Measurements from ENCODE around the gene EXT2. TPM values are rescaled to one million over a fixed set of nuclear protein-coding genes. Genes with fewer than 3 reads are reported as not detected.

Gene EXT2
- total and polyA plus RNA-seq, 2 of the 13 experiments (the other 11 are each of a cell fraction or from before 2014, with no cell fraction given) = 61.5 to 68.7 TPM

DNA sequence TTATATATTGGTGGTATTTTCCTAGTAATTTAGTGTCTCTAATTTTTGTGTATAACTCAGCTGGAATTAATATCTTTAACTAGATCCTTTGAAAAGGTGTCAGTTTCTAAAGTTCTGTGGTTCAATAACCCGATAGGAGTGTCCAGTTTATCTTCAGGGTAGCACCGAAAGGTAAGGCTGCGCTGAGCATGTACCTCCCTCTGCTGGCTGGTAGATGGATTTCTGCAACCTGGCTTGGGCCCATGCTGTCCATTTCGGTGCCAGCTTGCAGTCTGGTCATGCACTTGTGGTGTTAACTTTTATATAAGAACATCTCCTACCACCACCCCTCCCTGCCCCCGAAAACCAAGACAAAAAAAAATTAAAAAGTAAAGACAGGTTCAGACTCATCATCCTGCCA is 24.7 kb downstream of the EXT2 start:
- no TSS peak for BruUV-seq (replicated peaks)
- H3K27me3 ChIP-seq (ENCODE audit: control insufficient read depth in 1 of 2, insufficient read depth in 2 of 2, low read length in 2 of 2) = no peaks in the 10 kb centered on the region
- ATAC-seq = peak; percentile 77
- H3K4me2 ChIP-seq (ENCODE audit: low read depth, low read length) = no peak overlapping the region
- POLR2A ChIA-PET = no interaction called here
- H3K9me3 ChIP-seq (ENCODE audit: low read length) = no peaks in the 10 kb centered on the region
- H4K20me1 ChIP-seq (ENCODE audit: insufficient read depth, low read length) = no peaks in the 10 kb centered on the region
- H3K79me2 ChIP-seq (ENCODE audit: insufficient read depth, low read length) = no peaks in the 10 kb centered on the region
- H3K4me3 ChIP-seq (replicated peaks in 1 of 3; ENCODE audit: insufficient read depth in 1 of 3, low read depth in 2 of 3, low read length in 3 of 3) = no peak overlapping the region
- intact Hi-C loops (cut with micrococcal nuclease; ENCODE audit: unreplicated experiment) = no loop called here
- DNase-seq (ENCODE audit: low spot score) = no peak
- H3K9ac ChIP-seq (ENCODE audit: insufficient read depth, low read depth, low read length) = no peak overlapping the region
- 88% methylated on average over 5 of the region's 5 CpGs for WGBS (ENCODE audit: low lambda C conversion rate)
- H3K27ac ChIP-seq (ENCODE audit: extremely low read length, insufficient read depth, low read length) = no peak overlapping the region
- no peak for FAIRE-seq
- in situ Hi-C loops (cut with HindIII; ENCODE audit: extremely low pct_ligation_motif_present, low pct_unique_long_range_greater_than_20kb) = no loop called here
- H2AFZ ChIP-seq (ENCODE audit: low read length) = no peak overlapping the region
- peaks cover 4 to 32% of the 10 kb centered on the region in 2 experiments for H3K36me3 ChIP-seq (replicated peaks in 1 of 2; ENCODE audit: control insufficient read depth in 1 of 2, insufficient read depth in 2 of 2, low read length in 2 of 2)
- no peaks in the 10 kb centered on the region for H3K4me1 ChIP-seq (ENCODE audit: insufficient read depth, low read length)
- CTCF ChIA-PET (ENCODE audit: low intra/inter-chr PET ratio, low total read pairs) = interaction anchor here (1.2 to 1.7 kb wide), 2 partner anchors 10 to 25 kb away, joined by 3 to 7 read pairs; partner anchors contain the start of gene EXT2
- no peak for TF ChIP-seq ZNF20 (CRISPR knock-in tag; IDR thresholded peaks at IDR 0.05)
- TF ChIP-seq, protein P1, sequence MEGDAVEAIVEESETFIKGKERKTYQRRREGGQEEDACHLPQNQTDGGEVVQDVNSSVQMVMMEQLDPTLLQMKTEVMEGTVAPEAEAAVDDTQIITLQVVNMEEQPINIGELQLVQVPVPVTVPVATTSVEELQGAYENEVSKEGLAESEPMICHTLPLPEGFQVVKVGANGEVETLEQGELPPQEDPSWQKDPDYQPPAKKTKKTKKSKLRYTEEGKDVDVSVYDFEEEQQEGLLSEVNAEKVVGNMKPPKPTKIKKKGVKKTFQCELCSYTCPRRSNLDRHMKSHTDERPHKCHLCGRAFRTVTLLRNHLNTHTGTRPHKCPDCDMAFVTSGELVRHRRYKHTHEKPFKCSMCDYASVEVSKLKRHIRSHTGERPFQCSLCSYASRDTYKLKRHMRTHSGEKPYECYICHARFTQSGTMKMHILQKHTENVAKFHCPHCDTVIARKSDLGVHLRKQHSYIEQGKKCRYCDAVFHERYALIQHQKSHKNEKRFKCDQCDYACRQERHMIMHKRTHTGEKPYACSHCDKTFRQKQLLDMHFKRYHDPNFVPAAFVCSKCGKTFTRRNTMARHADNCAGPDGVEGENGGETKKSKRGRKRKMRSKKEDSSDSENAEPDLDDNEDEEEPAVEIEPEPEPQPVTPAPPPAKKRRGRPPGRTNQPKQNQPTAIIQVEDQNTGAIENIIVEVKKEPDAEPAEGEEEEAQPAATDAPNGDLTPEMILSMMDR (CRISPR knock-in tag; IDR thresholded peaks at IDR 0.05) = 0 out of 2 replicates have a peak, but pooled peaks have one; percentile 27

GRCh38 chr11:44125598-44125997 is 30.1 kb downstream of the EXT2 start:
- intact Hi-C loops (cut with micrococcal nuclease; ENCODE audit: unreplicated experiment) = no loop called here
- no peaks in the 10 kb centered on the region for H3K9me3 ChIP-seq (ENCODE audit: low read length)
- H3K36me3 ChIP-seq (replicated peaks in 1 of 2; ENCODE audit: control insufficient read depth in 1 of 2, insufficient read depth in 2 of 2, low read length in 2 of 2) = peaks cover 8 to 59% of the 10 kb centered on the region in 2 experiments
- WGBS (ENCODE audit: low lambda C conversion rate) = 91% methylated on average over 4 of the region's 4 CpGs
- DNase-seq (ENCODE audit: low spot score) (no peak), ATAC-seq (no peak), FAIRE-seq (no peak)
- CTCF ChIA-PET (ENCODE audit: low intra/inter-chr PET ratio, low total read pairs) = no interaction called here
- H3K4me2 ChIP-seq (ENCODE audit: low read depth, low read length) = no peak overlapping the region
- no peaks in the 10 kb centered on the region for H3K79me2 ChIP-seq (ENCODE audit: insufficient read depth, low read length)
- TF ChIP-seq ZNF552 (CRISPR knock-in tag; IDR thresholded peaks at IDR 0.05; ENCODE audit: borderline replicate concordance) = no peak
- TF ChIP-seq SNAPC2 (CRISPR knock-in tag; IDR thresholded peaks at IDR 0.05) = no peak
- TF ChIP-seq CAMTA2 (CRISPR knock-in tag; IDR thresholded peaks at IDR 0.05; ENCODE audit: borderline replicate concordance) = no peak
- TF ChIP-seq RBFOX2 (IDR thresholded peaks at IDR 0.05; ENCODE audit: low read depth, low read length) = no peak
- no peak for TF ChIP-seq ZNF232 (CRISPR knock-in tag; IDR thresholded peaks at IDR 0.05; ENCODE audit: borderline replicate concordance)
- TF ChIP-seq MTA1 (CRISPR knock-in tag; IDR thresholded peaks at IDR 0.05; ENCODE audit: borderline replicate concordance) = no peak
- no peak for TF ChIP-seq ELF3 (CRISPR knock-in tag; IDR thresholded peaks at IDR 0.05)
- no peak for TF ChIP-seq ZFP36L1 (CRISPR knock-in tag; IDR thresholded peaks at IDR 0.05)
- no peak for TF ChIP-seq ZSCAN9 (CRISPR knock-in tag; IDR thresholded peaks at IDR 0.05; ENCODE audit: borderline replicate concordance)
- no peak for TF ChIP-seq SOX5 (CRISPR knock-in tag; IDR thresholded peaks at IDR 0.05; ENCODE audit: borderline replicate concordance)
- TF ChIP-seq TSC22D2 (CRISPR knock-in tag; IDR thresholded peaks at IDR 0.05; ENCODE audit: borderline replicate concordance) = no peak
- no peak for TF ChIP-seq THYN1 (CRISPR knock-in tag; IDR thresholded peaks at IDR 0.05; ENCODE audit: borderline replicate concordance, low read depth)
- TF ChIP-seq, protein P2, sequence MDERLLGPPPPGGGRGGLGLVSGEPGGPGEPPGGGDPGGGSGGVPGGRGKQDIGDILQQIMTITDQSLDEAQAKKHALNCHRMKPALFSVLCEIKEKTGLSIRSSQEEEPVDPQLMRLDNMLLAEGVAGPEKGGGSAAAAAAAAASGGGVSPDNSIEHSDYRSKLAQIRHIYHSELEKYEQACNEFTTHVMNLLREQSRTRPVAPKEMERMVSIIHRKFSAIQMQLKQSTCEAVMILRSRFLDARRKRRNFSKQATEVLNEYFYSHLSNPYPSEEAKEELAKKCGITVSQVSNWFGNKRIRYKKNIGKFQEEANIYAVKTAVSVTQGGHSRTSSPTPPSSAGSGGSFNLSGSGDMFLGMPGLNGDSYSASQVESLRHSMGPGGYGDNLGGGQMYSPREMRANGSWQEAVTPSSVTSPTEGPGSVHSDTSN (CRISPR knock-in tag; IDR thresholded peaks at IDR 0.05) = no peak
- TF ChIP-seq MAFK (conservative IDR thresholded peaks at IDR 0.05 in 1 of 2, IDR thresholded peaks at IDR 0.05 in 1 of 2; ENCODE audit: low read length in 2 of 2) = no peak
- no peak for TF ChIP-seq HMGA1 (CRISPR knock-in tag; conservative IDR thresholded peaks at IDR 0.05)
- no peak overlapping the region for H2AFZ ChIP-seq (ENCODE audit: low read length)
- POLR2A ChIA-PET = interaction anchor here (0.6 kb wide), 1 partner anchor 1673 kb away, joined by 4 read pairs; no protein-coding TSS in a partner anchor
- in situ Hi-C loops (cut with HindIII; ENCODE audit: extremely low pct_ligation_motif_present, low pct_unique_long_range_greater_than_20kb) = no loop called here
- no TSS peak for BruUV-seq (replicated peaks)
- no peak overlapping the region for H3K27ac ChIP-seq (ENCODE audit: extremely low read length, insufficient read depth, low read length)
- peaks cover 8% of the 10 kb centered on the region; the same call in 1 of the 2 replicates for H4K20me1 ChIP-seq (ENCODE audit: insufficient read depth, low read length)
- 0 out of 2 replicates have a peak, but pooled peaks cover 10% of the 10 kb centered on the region for H3K4me1 ChIP-seq (ENCODE audit: insufficient read depth, low read length)
- H3K4me3 ChIP-seq (replicated peaks in 1 of 3; ENCODE audit: insufficient read depth in 1 of 3, low read depth in 2 of 3, low read length in 3 of 3) = no peak overlapping the region
- H3K9ac ChIP-seq (ENCODE audit: insufficient read depth, low read depth, low read length) = no peak overlapping the region
- no peaks in the 10 kb centered on the region for H3K27me3 ChIP-seq (ENCODE audit: control insufficient read depth in 1 of 2, insufficient read depth in 2 of 2, low read length in 2 of 2)
